Activated naive CD4-positive, alpha-beta T cell treated with anti-CD3 and anti-CD28 coated beads, Interleukin-2, amount 50 U/mL, for 72 hours (primary cell): Measurements from ENCODE around the gene PSMB2. TPM values are rescaled to one million over a fixed set of nuclear protein-coding genes. Genes with fewer than 3 reads are reported as not detected.

Source experiments
- ATAC-seq, 2 donors: fragments of 150-1000 bp; cut with Tn5 transposase; 2 replicates each; pipeline ENCODE4 v1.10.0; 2021; ENCODE audit warnings: mild to moderate bottlenecking in 2 of 2, moderate library complexity in 2 of 2
- DNase-seq, 2 donors: peaks; one replicate each; pipeline ENCODE4 v3.0.0; 2021 to 2022; ENCODE audit warnings: low spot score in 2 of 2
- H3K27ac Mint-ChIP-seq, 2 donors: one replicate each; pipeline ENCODE4 v1.8.0; 2022; ENCODE audit warnings: mild to moderate bottlenecking in 2 of 2, mixed read lengths in 2 of 2
- H3K36me3 Mint-ChIP-seq, 2 donors: one replicate each; pipeline ENCODE4 v1.8.0; 2022; ENCODE audit warnings: mixed read lengths in 2 of 2
- H3K9me3 Mint-ChIP-seq, 2 donors: one replicate each; pipeline ENCODE4 v1.8.0; 2022; ENCODE audit warnings: mixed read lengths in 2 of 2
- total RNA-seq, 2 donors: library from RNA; stranded (reverse); gene quantifications; one replicate each; pipeline ENCODE4 v1.2.3, GENCODE V29; 2022

The PSMB2 gene
- total RNA-seq, 2 donors from 2014 or later: 87.0 to 98.8 TPM

- no peak for DNase-seq
- no peak for ATAC-seq
- Mint-ChIP-seq H3K27ac (peak overlapping the region in 1 of 2 donors; percentile 70), H3K36me3 (peaks cover 5 to 15% of the 10 kb centered on the region in 2 donors), H3K9me3 (no peaks in the 10 kb centered on the region)
Measured at GRCh38 chr1:35605867-35606182, 35.5 kb downstream of the PSMB2 start.

GRCh38 chr1:35605071-35605866 is 36.1 kb downstream of the PSMB2 start:
- peak overlapping the region in 1 of 2 donors; percentile 70 for H3K27ac Mint-ChIP-seq

GRCh38 chr1:35603941-35604340 is 37.4 kb downstream of the PSMB2 start:
- Mint-ChIP-seq H3K27ac (peak overlapping the region; percentile 42 to 79), H3K36me3 (peaks cover 2 to 9% of the 10 kb centered on the region in 2 donors), H3K9me3 (no peaks in the 10 kb centered on the region)
- ATAC-seq (no peak), DNase-seq (no peak)

More at GRCh38 chr1:35605071-35605866, 36.1 kb downstream of the PSMB2 start:
- Mint-ChIP-seq H3K36me3 (peaks cover 5 to 15% of the 10 kb centered on the region in 2 donors), H3K9me3 (no peaks in the 10 kb centered on the region)
- ATAC-seq (no peak), DNase-seq (no peak)

- ATAC-seq (no peak), DNase-seq (no peak)
- no peaks in the 10 kb centered on the region for H3K9me3 Mint-ChIP-seq
- H3K27ac Mint-ChIP-seq: peak overlapping the region in 1 of 2 donors; percentile 79
- H3K36me3 Mint-ChIP-seq: peaks cover 0 to 7% of the 10 kb centered on the region in 2 donors
Measured at GRCh38 chr1:35603468-35603867, 37.9 kb downstream of the PSMB2 start.

- ATAC-seq: no peak
- Mint-ChIP-seq H3K36me3 (peaks cover 0 to 2% of the 10 kb centered on the region in 2 donors), H3K9me3 (no peaks in the 10 kb centered on the region), H3K27ac (no peak overlapping the region)
- no peak for DNase-seq
Measured at GRCh38 chr1:35600593-35600992, 40.7 kb downstream of the PSMB2 start.

- ATAC-seq (no peak), DNase-seq (no peak)
- Mint-ChIP-seq H3K9me3 (no peaks in the 10 kb centered on the region), H3K27ac (no peak overlapping the region), H3K36me3 (no peaks in the 10 kb centered on the region)
Measured at GRCh38 chr1:35599411-35599810, 41.9 kb downstream of the PSMB2 start.

- DNase-seq (no peak), ATAC-seq (no peak)
- H3K9me3 Mint-ChIP-seq: no peaks in the 10 kb centered on the region
- no peaks in the 10 kb centered on the region for H3K36me3 Mint-ChIP-seq
- peak overlapping the region in 1 of 2 donors; percentile 24 for H3K27ac Mint-ChIP-seq
Measured at GRCh38 chr1:35598895-35599294, 42.4 kb downstream of the PSMB2 start.

- no peak overlapping the region for H3K27ac Mint-ChIP-seq
- no peaks in the 10 kb centered on the region for H3K9me3 Mint-ChIP-seq
- H3K36me3 Mint-ChIP-seq: no peaks in the 10 kb centered on the region
- ATAC-seq (no peak), DNase-seq (no peak)
Measured at GRCh38 chr1:35597870-35598269, 43.5 kb downstream of the PSMB2 start.

GRCh38 chr1:35595684-35596083 is 45.6 kb downstream of the PSMB2 start:
- DNase-seq: no peak
- ATAC-seq: no peak
- no peaks in the 10 kb centered on the region for H3K9me3 Mint-ChIP-seq
- H3K27ac Mint-ChIP-seq: no peak overlapping the region
- H3K36me3 Mint-ChIP-seq: no peaks in the 10 kb centered on the region

- ATAC-seq: no peak
- Mint-ChIP-seq H3K36me3 (no peaks in the 10 kb centered on the region), H3K9me3 (no peaks in the 10 kb centered on the region), H3K27ac (no peak overlapping the region)
- DNase-seq: no peak
Measured at GRCh38 chr1:35594005-35594760, 47.1 kb downstream of the PSMB2 start.

- no peaks in the 10 kb centered on the region for H3K9me3 Mint-ChIP-seq
- ATAC-seq (peak; percentile 30 to 61), DNase-seq (no peak)
- no peak overlapping the region for H3K27ac Mint-ChIP-seq
- H3K36me3 Mint-ChIP-seq: no peaks in the 10 kb centered on the region
Measured at GRCh38 chr1:35592991-35593769, 48.1 kb downstream of the PSMB2 start.

GRCh38 chr1:35591211-35591610 is 50.1 kb downstream of the PSMB2 start:
- Mint-ChIP-seq H3K36me3 (no peaks in the 10 kb centered on the region), H3K9me3 (no peaks in the 10 kb centered on the region), H3K27ac (peak overlapping the region in 1 of 2 donors; percentile 13)
- ATAC-seq (no peak), DNase-seq (no peak)

GRCh38 chr1:35590476-35591040 is 50.8 kb downstream of the PSMB2 start:
- ATAC-seq (no peak), DNase-seq (no peak)
- H3K36me3 Mint-ChIP-seq: no peaks in the 10 kb centered on the region
- H3K27ac Mint-ChIP-seq: no peak overlapping the region
- no peaks in the 10 kb centered on the region for H3K9me3 Mint-ChIP-seq

GRCh38 chr1:35589516-35590427 is 51.6 kb downstream of the PSMB2 start:
- Mint-ChIP-seq H3K36me3 (no peaks in the 10 kb centered on the region), H3K9me3 (no peaks in the 10 kb centered on the region), H3K27ac (no peak overlapping the region)
- ATAC-seq (no peak), DNase-seq (no peak)

- ATAC-seq: no peak
- no peaks in the 10 kb centered on the region for H3K36me3 Mint-ChIP-seq
- no peak for DNase-seq
- no peaks in the 10 kb centered on the region for H3K9me3 Mint-ChIP-seq
- no peak overlapping the region for H3K27ac Mint-ChIP-seq
Measured at GRCh38 chr1:35588197-35588910, 53.0 kb downstream of the PSMB2 start.
